Measurements from ENCODE around the gene KPNA1. TPM values are rescaled to one million over a fixed set of nuclear protein-coding genes. Genes with fewer than 3 reads are reported as not detected.

The KPNA1 gene
- total and polyA plus RNA-seq, 2 of the 13 experiments (the other 11 are each of a cell fraction or from before 2014, with no cell fraction given): 15.4 to 30.0 TPM

GRCh38 chr3:122514123-122515019 lies at the start of gene KPNA1 (continued):
- TF ChIP-seq ZFP82 (CRISPR knock-in tag; IDR thresholded peaks at IDR 0.05; ENCODE audit: borderline replicate concordance) (peak; percentile 54; the same call in 1 of the 2 replicates), ISL2 (CRISPR knock-in tag; IDR thresholded peaks at IDR 0.05) (peak; percentile 60; the same call in 1 of the 2 replicates), ZNF670 (CRISPR knock-in tag; IDR thresholded peaks at IDR 0.05; ENCODE audit: borderline replicate concordance) (peak; percentile 69; the same call in 1 of the 2 replicates), RFX1 (IDR thresholded peaks at IDR 0.05) (no peak), ZNF407 (CRISPR knock-in tag; IDR thresholded peaks at IDR 0.05; ENCODE audit: not compliant biosample characterization) (no peak), EP300 (IDR thresholded peaks at IDR 0.05; ENCODE audit: low read depth in 2 of 2, low read length in 2 of 2) (no peak), EP300 (CRISPR knock-in tag; IDR thresholded peaks at IDR 0.05; ENCODE audit: borderline replicate concordance) (peak; percentile 52), NCOA1 (CRISPR knock-in tag; IDR thresholded peaks at IDR 0.05) (peak; percentile 97), SPEN (CRISPR knock-in tag; IDR thresholded peaks at IDR 0.05; ENCODE audit: low read depth) (peak; percentile 89), RXRA (CRISPR knock-in tag; IDR thresholded peaks at IDR 0.05) (0 out of 2 replicates have a peak, but pooled peaks have one; percentile 31), KAT2B (IDR thresholded peaks at IDR 0.05; ENCODE audit: borderline replicate concordance, low read depth, low read length) (no peak), ZNF275 (CRISPR knock-in tag; IDR thresholded peaks at IDR 0.05; ENCODE audit: borderline replicate concordance) (peak; percentile 90; the same call in 1 of the 2 replicates), CEBPB (IDR thresholded peaks at IDR 0.05; ENCODE audit: borderline replicate concordance, low read depth, low read length) (no peak; the same call in 1 of the 2 replicates), ARNTL (CRISPR knock-in tag; IDR thresholded peaks at IDR 0.05) (peak; percentile 58), NR2F6 (IDR thresholded peaks at IDR 0.05) (no peak), NR2F6 (CRISPR knock-in tag; IDR thresholded peaks at IDR 0.05) (0 out of 2 replicates have a peak, but pooled peaks have one; percentile 14), MAX (IDR thresholded peaks at IDR 0.05) (peak; percentile 88)
- TF ChIP-seq, protein P1, sequence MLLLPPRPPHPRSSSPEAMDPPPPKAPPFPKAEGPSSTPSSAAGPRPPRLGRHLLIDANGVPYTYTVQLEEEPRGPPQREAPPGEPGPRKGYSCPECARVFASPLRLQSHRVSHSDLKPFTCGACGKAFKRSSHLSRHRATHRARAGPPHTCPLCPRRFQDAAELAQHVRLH (CRISPR knock-in tag; IDR thresholded peaks at IDR 0.05; ENCODE audit: borderline replicate concordance, low read depth): peak; percentile 59; the same call in 1 of the 2 replicates
- TF ChIP-seq, protein P2, sequence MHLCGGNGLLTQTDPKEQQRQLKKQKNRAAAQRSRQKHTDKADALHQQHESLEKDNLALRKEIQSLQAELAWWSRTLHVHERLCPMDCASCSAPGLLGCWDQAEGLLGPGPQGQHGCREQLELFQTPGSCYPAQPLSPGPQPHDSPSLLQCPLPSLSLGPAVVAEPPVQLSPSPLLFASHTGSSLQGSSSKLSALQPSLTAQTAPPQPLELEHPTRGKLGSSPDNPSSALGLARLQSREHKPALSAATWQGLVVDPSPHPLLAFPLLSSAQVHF (CRISPR knock-in tag; IDR thresholded peaks at IDR 0.05): peak; percentile 86

All from HepG2 (cell line).